Measurements from ENCODE around the gene KRTDAP.
"Not testable (repeated sequence)": the region's sequence is repeated elsewhere in the genome, so short reads cannot be mapped to it uniquely, and the experiment has no call there.

Gene KRTDAP

DNA sequence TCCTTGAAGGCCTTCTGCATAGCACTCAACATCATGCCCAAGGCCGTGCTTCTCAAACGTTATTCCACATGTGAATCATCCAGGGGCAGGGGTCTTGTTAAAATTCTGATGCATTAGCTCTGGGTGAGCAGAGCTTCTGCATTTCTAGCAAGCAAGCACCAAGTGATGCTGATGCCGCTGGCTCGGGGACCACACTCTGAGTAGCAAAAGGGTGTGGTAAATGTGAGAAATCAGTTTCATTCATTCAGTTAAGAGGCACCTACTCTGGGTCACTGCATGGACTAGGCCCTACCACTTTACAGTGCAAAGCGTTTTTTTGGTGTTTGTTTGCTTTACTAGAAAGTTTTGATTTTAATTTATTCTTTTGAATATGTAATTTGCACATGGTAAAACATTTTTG, 7.2 kb downstream of the KRTDAP start:
- no peak for DNase-seq

DNA sequence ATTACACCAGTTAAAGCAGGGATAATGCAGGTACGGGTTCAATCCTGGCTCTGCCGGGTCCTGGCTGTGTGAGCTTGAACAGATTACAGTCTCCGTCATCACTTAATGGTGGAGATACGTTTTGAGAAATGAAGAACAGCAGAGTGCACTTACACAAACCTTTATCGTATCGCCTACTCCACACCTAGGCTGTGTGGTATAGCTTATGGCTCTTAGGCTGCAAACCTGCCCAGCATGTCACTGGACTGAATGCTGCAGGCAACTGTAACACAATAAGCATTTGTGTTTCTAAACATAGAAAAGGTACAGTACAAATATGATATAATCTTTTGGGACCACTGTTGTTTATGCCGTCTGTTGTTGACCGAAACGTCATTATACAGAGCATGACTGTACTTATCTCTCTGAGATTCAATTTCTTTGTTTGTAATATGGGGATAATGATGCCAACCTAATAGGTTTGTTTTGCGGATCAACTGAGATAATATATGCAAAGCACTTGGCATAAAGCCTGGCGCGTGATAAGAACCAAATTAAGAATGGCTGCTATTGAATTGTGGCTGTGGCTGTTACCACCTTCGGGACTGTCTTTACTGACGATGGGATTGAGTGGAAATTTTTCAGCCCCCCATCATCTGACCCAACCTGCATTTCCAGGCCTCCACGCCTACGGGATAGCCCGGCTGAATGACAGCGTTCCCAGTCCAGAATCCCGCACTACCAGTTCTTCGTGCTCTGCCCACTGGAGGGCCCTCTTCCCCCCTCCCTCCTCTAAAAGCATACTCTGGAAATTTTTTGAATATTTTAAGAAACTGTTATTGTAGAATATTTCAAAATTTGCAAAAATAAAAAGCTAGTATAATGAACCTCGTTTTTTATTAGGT, 11.2 kb downstream of the KRTDAP start:
- DNase-seq, result no peak

DNA sequence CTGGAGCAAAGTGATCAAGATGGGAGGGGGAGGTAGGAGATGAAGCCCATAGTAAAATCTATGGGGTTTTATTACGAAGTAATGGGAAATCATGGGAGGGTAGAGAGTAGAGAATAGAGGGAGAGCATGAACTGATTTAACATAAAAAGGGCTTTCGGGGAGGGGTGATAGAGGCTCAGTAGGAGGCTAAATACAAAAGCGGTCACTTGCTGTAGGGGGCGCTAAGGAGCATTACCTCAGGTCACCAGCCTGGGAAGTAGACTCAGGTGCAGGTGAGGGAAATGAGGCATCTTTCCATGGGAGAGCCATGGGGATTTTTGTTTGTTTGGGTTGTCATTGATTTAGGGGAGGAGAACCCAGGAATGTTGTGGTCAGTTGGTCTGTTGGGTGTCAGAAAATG, 14.1 kb downstream of the KRTDAP start:
- no peak for DNase-seq

DNA sequence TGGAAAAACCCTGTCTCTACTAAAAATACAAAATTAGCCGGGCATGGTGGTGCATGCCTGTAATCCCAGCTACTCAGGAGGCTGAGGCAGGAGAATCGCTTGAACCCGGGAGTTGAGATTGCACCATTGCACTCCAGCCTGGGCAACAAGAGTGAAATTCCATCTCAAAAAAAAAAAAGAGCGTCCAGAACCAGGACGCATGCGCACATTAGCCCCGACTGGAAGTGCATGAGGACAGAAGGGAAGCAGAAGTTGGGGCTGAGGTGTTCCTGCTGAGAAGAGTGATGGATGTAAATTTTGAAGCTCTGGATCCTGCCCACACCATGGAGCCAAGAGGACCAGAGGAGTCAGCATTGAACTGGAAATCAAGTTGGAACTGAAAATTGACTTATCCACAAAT, 15.7 kb downstream of the KRTDAP start:
- DNase-seq, result not testable (repeated sequence)

DNA sequence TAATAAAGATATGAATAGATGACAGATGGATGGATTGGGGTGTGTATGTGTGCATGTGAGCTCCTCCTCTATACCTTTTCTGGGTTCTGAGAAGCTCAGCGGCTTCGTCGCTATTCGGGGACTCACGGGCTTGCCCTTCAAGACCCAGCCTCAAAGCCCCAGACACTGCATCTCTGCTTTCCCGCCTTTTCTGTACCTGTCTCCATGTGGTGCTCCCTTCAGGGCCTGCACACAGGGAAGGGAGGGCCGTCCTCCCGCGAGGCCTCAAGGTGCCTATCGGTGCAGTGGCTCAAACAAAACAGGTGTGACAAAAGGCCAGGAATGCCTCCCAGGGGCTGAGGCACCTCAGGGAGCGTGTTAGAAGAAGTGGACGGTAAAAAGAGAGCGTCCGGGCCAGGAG, 16.2 kb downstream of the KRTDAP start:
- no peak for DNase-seq

DNA sequence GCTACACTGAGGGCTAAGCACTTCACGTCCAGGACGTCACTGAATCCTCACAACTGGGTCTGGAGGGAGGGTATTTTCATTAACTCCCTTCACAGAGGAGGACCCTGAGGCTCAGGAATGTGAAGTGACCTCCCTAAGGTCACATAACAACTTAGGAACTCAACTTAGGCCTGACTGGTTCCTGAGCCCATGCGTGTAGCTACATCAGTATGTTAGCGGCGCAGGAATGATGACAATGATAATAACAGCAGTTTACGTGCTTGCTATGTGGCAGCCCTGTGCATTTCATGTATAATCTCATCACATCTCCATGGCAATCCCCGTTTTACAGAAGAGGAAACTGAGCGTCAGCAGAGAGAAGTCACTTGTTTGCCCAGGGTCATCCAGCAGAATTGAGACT, 18.3 kb downstream of the KRTDAP start:
- no peak for DNase-seq

DNA sequence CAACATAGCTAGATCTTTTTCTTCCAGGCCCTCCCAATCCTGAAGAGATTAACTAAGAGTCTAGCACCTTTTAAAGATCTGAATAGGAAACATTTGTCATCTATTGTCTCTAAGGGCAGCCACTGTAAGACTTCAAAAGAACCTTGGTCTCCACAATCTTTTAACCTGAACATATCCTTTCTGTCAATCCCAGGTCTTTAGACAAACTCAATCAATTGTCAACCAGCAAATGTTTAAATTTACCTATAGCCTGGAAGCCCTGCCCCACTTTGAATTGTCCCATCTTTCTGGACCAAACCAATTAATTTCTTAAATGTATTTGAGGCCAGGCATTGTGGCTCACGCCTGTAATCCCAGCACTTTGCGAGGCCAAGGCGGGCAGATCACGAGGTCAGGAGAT, 19.2 kb downstream of the KRTDAP start:
- DNase-seq, result not testable (repeated sequence)

DNA sequence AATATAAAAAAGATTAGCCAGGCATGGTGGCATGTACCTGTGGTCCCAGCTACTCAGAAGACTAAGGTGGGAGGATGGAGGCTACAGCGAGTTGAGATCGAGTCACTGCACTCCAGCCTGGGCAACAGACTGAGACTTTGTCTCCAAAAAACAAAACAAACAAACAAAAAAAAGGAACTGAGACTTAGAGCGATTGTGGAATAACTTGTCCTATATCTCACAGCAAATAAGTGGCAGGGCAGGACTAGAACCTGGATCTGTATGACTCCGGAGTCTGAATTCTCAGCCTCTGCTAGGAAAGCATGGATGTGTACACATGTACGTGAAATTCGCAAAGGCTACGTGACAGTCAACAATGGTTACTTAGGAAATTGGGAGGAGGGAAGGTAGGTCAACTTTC, 20.1 kb downstream of the KRTDAP start:
- no peak for DNase-seq

DNA sequence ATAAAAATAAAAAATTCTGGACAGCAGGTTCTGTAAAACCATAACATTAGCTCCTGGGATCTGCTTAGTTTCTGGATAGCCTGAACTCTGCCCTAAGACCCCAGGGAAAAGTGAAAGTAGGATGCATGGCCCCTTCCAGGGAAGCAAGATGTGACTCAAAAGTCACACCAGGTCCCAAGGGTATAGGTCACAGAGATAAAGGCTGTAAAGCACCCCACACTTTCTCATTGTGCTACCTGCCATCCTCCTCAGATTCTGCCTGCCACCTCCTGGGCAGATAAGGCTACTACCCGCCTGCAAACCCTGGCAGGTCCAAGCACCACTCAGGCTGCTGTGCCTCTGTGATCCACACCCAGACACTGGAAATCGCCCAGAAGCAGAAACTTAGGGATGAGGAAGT, 21.6 kb downstream of the KRTDAP start:
- DNase-seq, result peak; percentile 61

DNA sequence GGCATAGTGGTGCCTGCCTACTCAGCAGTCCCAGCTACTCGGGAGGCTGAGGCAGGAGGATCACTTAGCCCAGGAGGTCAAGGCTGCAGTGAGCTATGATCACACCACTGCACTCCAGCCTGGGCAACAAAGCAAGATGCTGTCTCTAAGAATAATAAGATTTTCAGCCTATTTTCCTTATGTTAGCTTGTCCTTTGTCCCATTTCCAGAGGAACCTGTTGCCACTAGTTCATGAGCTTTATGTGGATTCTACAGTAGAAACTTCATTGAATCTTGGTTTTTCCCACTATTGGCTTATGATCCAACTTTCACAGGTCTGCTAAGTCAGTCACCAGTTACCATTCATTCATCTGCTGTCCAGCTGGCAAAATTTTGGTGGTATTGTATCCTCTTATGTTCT, 24.0 kb downstream of the KRTDAP start:
- DNase-seq, result no peak

DNA sequence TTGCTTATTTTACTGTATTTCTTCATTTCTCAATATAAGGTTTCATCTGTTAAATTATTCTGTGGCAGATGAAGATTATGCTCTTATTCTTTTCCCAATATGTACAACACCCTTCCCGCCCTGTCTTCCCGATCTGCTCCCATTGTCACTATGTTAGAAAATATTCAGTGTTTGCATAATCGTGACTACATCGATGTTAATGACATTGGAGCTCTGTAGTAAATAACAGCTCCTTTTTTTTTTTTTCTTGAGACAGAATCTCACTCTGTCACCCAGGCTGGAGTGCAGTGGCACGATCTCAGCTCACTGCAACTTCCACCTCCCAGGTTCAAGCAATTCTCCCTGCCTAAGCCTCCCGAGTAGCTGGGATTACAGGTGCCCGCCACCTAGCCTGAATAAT, 27.3 kb downstream of the KRTDAP start:
- not testable (repeated sequence) for DNase-seq

DNA sequence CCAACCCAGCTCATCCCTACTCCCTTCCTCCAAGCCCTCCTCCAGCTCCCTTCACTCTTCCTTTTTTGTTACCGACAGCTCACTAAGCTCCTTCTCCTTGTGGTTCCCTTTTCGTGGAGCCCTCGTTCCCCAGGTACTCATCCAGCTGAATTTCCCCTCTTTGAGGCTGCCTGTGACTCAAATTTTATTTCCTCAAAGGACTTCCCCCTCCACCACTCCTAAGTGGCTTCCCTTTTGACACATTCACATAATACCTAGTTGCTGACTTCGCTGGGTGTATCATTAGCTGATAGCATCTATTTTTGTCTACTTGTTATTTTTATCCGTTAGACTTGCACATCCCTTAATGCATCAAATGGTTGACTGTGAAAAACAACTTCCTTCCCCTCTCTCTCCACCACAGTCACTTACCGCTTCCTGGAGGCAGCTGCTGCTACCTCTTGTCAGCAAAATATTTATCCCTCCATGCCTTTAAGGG, 27.7 kb downstream of the KRTDAP start:
- peak; percentile 38 for DNase-seq

DNA sequence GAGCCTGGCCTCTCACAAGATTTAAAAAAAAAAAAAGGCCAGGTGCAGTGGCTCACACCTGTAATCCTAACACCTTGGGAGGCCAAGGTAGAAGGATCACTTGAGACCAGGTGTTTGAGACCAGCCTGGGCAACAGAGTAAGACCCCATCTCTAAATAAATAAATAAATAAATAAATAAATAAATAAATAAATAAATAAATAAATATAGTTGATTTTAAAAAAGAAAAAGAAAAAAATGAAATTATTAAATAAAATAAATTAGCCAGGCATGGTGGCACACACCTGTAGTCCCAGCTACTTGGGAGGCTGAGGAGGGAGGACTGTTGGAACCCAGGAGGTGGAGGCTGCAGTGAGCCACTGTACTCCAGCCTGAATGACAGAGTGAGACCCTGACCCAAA, 28.5 kb downstream of the KRTDAP start:
- DNase-seq, result not testable (repeated sequence)

DNA sequence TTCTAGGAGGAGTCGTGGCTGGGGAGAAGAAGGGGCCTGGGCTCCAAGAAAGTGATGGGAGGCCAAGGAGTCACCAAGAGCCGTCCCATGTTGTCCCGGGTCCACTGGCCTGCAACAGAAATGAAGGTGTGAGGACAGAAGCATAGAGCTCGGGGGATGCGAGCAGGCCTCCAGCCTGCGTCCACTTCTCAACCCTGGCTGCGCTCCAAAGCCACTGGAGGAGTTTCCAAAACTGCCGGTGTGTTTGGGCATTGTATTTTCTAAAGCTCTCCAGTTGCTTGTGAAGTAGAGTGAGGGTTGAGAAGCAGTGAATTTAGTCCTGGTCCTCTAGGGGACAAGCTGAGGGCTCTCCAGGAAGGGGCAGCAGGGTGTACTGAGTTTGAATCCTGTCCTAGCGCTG, 29.2 kb downstream of the KRTDAP start:
- DNase-seq, result no peak

DNA sequence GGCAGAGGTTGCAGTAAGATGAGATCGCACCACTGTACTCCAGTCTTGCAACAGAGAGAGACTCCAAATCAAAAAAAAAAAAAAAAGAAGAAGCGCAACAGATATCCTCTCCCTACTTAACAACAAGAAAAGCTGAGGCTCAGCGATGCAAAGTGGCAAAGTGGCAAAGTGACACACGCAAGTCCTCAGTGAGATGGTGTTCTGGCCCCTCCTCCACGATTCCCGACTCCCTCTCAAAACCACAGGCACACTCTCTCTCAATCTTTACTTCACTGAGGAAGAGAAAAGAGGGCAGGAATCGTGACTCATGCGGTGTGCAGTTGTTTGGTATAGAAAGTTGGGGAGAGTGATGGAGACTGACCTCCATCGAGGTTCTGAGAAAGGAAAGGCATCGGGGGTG, 29.7 kb downstream of the KRTDAP start:
- DNase-seq, result no peak

DNA sequence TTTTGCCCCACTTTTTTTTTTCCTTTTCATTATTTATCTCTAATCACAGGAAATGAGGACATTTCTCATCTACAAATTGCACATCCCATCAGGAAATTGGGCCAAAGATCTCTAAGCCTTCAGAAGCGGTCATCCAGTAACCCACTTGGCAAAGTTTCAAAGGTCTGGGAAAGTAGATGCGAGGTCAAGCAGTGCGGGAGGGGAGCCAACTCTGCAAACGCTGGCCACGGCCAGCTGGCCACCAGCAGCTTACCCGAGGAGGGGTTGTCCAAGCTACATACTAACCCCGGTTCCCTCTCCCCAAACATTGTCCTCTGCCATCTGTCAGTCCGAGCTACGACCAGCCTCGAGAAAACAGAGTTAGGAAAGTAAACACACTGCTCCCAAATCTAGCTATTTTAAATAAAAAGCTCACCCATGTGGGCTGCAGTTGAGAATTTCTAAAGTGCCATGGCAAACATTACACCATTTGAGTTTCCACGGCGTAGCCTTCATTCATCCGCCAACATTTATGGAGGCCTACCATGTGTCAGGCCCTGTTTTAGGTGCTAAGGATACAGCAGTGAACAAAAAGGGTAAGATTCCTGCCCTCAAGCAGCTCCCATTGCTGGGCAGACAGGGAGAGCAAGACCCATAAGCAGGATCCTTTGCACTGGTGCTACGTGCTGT, 30.7 kb downstream of the KRTDAP start:
- no peak for DNase-seq

DNA sequence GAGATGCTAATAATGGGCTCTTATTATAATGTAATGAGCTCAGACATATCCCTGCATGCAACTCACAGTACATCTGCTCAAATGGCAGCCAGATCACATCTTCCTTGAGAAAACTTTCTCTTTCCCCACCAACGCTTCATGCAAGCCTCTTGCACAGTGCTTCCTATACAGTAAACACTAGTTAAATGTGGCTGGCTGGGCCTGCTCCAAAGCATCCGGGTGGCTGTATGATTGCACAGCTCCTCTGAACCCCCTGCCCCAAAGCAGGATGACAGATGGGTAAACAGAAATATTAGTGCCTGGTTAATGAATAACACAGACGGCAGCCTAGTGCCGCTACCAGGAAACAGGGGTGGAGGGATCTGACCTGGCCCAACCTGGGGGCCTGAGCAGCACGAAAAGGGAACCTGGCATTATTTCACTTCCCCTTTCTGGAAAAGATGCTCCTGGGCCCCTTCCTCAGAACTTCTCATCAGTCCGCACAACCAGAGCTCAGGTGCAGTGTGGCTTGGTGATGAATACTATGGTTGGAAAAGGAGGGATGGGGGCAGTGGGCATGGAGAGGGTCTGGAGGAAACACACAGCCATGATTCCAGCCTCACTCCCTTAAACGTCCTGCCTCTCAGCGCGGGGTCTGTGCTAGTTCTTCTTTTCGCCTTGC, 31.4 kb downstream of the KRTDAP start:
- no peak for DNase-seq

DNA sequence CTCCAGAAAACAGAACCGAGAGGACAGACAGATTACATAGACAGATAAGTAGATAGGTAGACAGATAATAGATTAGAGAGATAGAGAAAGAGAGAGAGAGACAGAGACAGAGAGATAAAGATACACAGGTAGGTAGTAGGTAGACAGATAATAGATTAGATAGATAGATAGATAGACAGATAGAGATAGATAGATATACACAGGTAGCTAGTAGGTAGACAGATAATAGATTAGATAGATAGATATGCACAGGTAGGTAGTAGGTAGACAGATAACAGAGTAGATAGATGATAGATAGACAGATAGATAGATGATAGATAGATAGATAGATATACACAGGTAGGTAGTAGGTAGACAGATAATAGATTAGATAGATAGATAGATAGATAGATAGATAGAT, 32.1 kb downstream of the KRTDAP start:
- DNase-seq, result no peak

DNA sequence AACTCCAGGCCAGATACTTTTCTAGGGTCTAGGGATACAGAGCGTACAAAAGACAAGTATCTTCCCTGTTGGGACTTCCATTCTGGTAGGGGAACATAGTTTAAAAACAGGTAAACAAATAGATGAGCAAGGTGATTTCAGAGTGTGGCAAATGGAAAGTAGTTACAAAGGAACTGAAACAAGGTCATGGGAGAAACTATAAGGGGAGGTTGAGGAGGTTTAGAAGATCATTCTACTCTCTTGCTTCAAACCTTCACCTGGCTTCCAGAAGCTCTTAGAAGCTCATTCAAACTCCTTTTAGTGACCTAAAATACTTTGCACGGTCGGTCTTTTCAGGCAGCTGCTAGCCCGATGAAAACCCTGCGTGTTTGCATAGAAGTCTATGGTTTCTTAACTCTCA, 33.1 kb downstream of the KRTDAP start:
- DNase-seq, result no peak

DNA sequence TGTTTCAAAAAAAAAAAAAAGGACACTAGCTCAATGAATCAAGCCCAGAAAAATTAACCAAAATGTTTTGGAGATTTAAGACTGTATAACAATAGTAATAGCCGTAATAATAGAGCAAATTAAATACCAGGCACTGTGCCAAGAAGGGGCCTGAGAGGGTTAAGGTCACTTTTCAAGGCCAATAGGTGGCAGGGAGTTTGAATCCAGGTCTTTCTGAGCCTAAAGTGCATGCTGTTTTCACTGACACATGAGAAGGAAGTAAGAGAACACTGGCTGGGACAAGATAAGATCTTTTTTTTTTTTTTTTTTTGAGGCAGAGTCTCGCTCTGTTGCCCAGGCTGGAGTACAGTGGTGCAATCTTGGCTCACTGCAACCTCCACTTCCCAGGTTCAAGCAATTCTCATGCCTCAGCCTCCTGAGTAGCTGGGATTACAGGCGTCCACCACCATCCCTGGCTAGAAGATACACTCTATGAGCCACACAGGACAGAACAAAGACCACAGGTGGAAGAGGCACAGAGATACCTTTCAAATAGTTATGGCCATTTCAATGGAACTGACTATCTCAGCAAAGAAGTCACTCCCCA, 34.6 kb downstream of the KRTDAP start:
- no peak for DNase-seq

DNA sequence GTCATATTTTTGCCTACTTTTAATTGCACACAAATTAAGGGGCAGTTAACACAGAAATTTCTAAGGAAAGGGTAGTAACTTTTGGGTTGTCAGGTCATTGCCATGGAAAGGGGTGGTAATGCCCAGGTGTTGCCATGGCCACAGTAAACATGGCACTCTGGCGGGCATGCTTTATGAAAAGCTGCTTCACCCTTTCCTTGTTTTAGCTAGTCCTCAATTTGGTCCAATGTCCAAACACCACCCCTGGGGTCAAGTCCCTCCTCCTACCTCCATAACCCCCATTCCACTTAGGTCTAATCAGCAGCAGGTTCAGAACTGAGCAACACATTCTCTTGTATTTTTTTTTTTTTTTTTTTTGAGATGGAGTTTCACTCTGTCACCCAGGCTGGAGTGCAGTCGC, 35.6 kb downstream of the KRTDAP start:
- no peak for DNase-seq

DNA sequence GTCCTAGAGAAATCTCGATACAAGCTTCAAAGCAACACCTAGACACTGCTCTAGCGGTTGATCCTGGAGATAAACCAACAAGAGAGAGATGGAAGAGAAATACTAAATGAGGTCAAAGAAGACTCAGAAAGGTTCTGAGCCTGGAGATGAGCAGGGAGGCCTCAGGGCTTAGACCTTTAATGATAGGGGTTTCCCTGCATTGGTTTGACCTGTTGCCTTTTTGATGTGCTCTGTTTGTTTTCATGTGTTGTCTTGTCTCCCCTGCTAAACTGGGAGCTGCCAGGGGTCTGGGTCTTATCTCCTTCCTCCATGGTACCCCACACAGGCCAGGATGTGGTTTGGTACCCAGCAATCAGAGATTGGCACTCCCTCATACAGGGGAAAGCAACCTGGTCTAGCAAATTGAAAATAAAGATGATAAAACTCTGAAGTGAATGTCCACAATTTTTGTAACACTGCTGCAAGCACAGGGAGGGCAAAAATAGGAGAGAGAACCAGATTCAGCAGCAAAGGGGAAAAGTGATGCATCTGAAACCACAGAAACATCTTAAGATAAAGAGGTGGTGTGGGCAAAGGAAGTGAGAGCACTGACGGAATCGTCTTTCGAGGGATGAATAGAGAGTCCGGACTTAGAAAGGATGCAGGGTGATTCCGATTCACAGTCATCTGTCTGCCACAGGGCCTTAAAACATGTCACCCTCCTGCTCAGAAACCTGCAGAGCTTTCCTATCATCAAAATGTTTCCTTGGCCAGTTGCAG, 38.7 kb downstream of the KRTDAP start:
- DNase-seq, result no peak
